NCI-H345 (cell line): ENCODE results near the gene MINAR1.

ENCODE experiments used
- DNase-seq: peaks from one replicate; lab custom pipeline; 2025; lab: John Stamatoyannopoulos, UW

MINAR1 gene

DNA sequence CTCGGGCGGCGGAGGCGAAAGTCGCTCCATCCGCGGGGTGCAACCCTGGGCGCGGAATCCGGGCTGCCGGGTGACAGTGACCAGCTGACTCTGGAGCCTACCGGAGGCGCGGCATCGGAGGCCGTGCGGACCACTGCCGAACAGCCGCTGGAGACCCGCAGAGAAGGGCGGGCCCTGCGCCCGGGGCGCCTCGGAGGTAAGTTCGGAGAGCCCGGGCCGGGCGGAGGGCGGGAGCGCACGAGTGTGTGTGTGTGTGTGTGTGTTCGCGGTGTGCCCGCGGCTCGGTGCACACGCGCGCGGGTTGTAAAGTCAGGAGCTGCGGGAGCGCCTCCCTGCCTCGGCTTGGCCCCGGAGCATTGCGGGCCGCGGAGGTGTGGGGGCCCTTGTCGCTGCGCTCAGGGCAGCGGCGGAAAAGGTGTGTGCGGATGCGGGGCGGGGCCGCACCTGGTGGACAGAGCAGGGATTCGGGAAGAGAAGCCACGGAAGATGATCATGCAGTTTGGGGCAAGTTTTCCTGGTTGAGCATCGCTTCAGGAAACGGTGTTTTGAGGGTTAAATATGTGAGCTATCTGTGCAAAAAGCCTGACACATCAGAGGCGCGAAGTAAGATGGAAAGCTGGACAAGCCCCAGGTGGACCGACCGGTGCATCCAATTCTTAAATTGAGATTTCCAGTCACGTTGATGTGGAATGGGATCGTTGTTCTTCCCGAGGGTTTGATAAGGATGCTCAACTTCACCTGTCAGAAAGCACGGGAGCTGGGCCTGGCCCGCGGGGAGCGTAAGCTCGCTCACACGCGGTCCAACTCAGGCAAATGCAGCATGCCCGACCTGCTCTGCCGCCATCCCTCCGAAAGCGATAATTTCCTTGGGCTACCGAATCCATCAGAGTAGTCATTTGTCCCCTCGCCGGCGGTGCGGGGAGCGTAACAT lies 474 bp downstream of the MINAR1 start:
- DNase-seq, result peak; percentile 13

- DNase-seq, result peak; percentile 38
Measured at GRCh38 chr15:79433276-79433990, 1.3 kb downstream of the MINAR1 start.

DNA sequence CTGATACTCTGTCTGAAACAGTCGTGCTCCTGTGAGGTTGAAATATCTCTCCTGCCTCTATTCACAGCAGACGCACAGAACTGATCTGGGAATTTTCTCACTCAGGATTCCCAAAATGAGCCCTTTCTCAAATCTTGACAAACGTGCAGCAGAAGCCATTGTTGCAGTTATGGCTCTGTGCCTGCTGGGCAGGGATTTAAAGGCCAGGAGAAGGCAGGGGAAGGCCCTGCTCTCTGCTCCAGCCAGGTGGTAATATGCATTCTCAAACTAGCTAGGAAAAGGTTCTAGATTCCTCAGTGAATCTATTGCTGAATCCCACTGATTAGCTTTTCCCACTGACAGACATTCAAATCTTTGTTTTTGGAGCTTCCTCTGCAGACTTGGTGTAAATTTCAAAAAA lies 2.2 kb downstream of the MINAR1 start:
- no peak for DNase-seq

- DNase-seq, result no peak
Measured at GRCh38 chr15:79436037-79436780, 4.1 kb downstream of the MINAR1 start.

DNA sequence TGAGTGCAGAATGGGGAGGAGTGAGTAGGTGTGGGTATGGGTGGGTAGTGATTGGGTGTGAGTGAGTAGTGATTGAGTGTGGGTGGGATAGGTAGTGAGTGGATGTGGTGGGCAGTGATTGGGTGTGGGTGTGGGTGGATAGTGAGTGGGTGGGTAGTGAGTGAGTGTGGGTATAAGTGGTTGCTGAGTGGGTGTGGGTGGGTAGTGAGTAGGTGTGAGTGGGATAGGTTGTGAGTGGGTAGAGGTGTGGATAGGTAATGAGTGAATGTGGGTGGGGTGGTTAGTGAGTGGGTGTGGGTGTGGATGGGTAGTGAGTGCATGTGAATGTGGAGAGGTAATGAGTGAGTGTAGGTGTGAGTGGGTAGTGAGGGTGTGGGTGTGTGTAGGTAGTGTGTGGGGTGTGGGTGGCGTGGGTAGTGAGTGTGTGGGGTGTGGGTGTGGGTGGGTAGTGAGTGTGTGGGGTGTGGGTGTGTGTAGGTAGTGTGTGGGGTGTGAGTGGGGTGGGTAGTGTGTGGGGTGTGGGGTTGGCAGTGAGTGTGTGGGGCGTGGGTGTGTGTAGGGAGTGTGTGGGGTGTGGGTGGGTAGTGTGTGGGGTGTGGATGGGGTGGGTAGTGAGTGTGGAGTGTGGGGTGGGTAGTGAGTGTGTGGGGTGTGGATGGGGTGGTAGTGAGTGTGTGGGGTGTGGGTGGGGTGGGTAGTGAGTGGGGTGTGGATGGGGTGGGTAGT lies 5.3 kb downstream of the MINAR1 start:
- no peak for DNase-seq

DNA sequence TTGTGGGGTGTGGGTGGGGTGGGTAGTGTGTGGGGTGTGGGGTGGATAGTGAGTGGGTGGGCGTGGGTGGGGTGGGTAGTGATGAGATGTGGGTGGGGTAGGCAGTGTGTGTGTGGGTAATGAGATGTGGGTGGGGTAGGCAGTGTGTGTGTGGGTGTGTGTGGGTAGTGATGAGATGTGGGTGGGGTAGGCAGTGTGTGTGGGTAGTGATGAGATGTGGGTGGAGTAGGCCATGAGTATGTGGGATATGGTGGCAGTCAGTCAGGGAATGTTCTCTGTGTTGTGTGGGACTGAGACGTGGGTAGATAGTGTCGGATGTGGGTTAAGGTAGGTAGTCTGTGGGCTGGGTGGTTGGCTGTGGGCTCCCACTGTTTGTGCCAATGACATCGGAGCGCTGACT lies 7.1 kb downstream of the MINAR1 start:
- no peak for DNase-seq

DNA sequence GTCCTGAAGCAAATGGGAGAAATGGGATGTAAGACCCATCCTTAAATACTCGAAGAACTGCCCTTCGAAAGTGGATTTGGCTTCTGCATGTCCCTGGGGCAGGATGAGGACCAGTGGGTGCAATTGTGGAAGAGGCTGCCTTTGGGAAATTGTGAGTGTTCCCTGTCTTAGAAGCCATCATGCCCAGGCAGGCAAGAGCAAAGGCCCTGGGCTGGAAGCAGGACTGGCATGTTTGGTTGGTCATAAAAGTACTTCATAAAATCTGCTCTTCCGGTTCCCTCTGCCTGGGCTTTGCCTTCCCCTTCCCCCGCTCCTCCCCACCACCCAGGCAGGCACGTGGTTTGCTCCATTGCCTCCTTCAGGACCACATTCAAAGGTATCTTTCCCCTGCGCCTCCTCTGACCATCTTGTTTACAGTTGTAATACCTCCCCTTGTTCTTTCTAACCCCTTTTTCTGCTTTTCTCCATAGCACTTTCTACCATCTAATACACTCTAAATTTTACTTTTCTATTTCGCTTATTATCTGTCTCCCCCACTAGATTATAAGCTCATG lies 8.3 kb downstream of the MINAR1 start:
- DNase-seq, result no peak

DNA sequence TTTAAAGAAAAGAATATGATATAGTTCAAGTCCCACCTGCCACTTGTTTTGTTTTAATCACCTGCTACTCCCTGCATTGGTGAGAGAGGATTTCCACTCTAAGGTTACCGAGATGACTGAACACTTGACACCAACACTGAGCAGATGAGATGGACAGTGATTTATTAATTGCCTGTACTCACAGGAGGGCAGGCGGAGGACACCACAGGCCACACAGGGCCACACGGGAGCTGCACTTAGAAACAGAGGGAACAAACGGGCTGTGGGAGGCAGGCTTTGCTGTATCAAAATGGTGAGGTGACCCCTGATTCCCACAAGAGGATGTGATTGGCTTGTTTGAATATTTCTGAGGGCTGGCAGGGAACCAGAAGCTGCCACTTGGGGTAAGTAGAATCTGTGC lies 10.8 kb downstream of the MINAR1 start:
- DNase-seq, result peak; percentile 33

DNA sequence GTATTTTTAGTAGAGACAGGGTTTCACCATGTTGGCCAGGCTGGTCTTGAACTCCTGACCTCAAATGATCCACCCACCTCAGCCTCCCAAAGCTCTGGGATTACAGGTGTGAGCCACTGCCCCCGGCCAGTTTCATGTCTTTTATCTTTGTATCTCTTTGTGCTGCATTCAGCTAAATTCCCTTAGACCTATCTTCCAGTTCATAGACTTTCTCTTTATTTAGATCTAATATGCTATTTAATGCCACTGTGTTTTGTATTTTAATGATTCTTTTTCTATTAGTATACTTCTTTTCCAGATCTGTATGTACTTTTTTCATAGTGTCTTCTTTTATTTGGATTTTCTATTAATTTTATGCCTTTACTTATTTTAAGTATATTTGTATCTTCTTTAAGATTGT lies 14.9 kb downstream of the MINAR1 start:
- no peak for DNase-seq

GRCh38 chr15:79450648-79451047 lies 18.5 kb downstream of the MINAR1 start:
- DNase-seq, result no peak

- DNase-seq, result no peak
Measured at GRCh38 chr15:79451361-79451999, 19.3 kb downstream of the MINAR1 start.

DNA sequence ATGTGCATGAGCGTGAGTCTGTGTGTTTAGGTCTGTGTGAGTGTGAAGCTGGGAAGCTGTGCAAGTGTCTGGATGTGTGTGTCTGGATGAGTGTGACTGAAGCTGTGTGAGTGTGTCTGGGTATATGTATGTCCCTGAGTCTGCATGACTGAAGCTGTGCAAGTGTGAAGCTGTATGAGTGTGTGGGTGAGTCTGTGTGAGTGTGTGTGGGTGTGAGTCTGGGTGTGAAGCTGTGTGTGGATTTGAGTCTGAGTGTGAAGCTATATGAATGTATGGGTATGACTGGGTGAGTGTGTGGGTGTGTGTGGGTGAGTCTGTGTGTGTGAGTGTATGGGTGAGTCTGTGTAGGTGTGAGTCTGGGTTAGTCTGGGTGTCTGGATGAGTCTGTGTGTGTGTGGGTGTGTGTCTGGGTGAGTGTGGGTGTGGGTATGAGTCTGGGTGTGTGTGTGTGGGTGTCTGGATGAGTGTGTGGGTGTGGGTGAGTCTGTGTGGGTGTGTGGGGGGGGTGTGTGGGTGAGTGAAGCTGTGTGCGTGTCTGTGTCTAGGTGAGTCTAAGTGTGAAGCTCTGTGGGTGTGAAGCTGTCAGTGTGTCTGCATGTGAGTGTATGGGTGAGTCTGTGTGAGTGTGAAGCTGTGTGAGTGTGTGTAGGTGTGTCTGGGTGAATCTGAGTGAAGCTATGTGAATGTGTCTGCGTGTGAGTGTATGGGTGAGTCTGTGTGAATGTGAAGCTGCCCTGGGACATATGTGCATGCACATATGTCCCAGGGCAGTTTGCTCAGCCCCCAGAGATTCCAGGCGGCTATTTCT lies 20.3 kb downstream of the MINAR1 start:
- DNase-seq, result no peak

- no peak for DNase-seq
Measured at GRCh38 chr15:79453446-79453845, 21.3 kb downstream of the MINAR1 start.

DNA sequence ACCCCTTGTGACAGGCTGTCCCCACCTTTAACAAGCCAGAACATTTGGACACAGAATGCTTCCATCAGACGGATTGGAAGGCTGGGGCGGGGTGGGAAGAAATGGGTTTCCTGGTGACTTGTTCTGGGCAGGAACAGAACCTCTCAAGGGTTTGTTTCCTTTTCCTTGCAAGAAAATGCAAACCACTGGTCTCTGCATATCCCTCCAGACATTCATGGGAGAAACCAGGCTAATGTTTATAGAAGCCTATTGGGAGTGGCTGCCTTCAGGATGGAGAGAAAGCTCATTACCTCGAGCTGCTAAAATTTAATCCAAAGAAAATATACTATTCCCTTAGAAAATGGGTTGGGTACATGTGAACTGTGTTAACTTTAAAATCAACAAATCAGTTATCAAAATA lies 21.9 kb downstream of the MINAR1 start:
- DNase-seq, result no peak

- no peak for DNase-seq
Measured at GRCh38 chr15:79455361-79455760, 23.2 kb downstream of the MINAR1 start.

DNA sequence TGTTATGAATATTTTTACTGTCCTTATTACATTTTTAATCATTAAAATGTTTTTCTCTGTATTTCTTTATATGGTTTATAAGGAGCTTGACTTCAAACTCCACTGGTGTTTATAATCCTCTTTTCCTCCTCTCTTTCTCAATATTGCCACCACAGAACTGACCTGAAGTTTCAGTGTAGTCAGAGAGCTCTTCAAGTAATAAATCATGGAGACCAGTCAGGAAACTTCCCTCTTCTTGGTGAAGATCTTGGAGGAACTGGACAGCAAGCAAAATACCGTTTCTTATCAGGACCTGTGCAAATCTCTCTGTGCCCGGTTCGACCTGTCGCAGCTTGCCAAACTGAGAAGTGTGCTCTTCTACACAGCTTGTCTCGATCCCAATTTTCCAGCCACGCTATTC lies 23.8 kb downstream of the MINAR1 start:
- DNase-seq, result no peak

GRCh38 chr15:79458491-79458890 lies 26.4 kb downstream of the MINAR1 start:
- no peak for DNase-seq

DNA sequence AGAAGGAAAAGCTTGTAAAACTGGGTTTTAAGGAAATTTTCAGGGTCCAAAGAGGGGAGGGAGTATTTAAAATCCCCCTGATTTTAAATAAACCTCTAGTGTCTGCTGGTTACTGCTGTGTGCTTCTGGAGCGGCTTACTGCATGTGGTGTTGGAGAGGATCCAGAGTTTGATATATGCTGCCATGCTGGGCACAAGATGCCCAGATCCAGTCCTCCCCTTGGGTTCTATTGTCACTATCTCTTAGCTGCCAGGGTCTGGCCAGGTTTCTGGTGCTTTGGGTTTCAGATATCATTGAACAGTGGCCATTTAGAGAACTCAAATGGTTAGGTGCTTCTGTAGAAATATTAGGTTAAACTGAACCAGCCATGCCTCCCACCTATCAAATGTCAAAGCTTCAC lies 27.5 kb downstream of the MINAR1 start:
- no peak for DNase-seq

- DNase-seq, result no peak
Measured at GRCh38 chr15:79463043-79463780, 31.1 kb downstream of the MINAR1 start.
